ENCODE data around the gene PIGS. TPM values are rescaled to one million over a fixed set of nuclear protein-coding genes. Genes with fewer than 3 reads are reported as not detected.
A peak's percentile ranks its signal among the peaks of the same experiment; 100 is the strongest.

Gene PIGS
- total and polyA plus RNA-seq, 2 of the 13 experiments (the other 11 are each of a cell fraction or from before 2014, with no cell fraction given), result 31.7 to 42.6 TPM

GRCh38 chr17:28570716-28571360 is 486 bp downstream of the PIGS start (continued):
- TF ChIP-seq ZNF747 (CRISPR knock-in tag; IDR thresholded peaks at IDR 0.05; ENCODE audit: borderline replicate concordance) (0 out of 2 replicates have a peak, but pooled peaks have one; percentile 7), ZNF841 (CRISPR knock-in tag; IDR thresholded peaks at IDR 0.05; ENCODE audit: borderline replicate concordance) (no peak; the same call in 1 of the 2 replicates), NCOA5 (CRISPR knock-in tag; IDR thresholded peaks at IDR 0.05) (no peak)
- TF ChIP-seq, protein P1, sequence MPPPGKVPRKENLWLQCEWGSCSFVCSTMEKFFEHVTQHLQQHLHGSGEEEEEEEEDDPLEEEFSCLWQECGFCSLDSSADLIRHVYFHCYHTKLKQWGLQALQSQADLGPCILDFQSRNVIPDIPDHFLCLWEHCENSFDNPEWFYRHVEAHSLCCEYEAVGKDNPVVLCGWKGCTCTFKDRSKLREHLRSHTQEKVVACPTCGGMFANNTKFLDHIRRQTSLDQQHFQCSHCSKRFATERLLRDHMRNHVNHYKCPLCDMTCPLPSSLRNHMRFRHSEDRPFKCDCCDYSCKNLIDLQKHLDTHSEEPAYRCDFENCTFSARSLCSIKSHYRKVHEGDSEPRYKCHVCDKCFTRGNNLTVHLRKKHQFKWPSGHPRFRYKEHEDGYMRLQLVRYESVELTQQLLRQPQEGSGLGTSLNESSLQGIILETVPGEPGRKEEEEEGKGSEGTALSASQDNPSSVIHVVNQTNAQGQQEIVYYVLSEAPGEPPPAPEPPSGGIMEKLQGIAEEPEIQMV (CRISPR knock-in tag; IDR thresholded peaks at IDR 0.05; ENCODE audit: low read depth), result no peak

GRCh38 chr17:28569446-28569845 is 1.9 kb downstream of the PIGS start:
- FAIRE-seq (no peak), DNase-seq (ENCODE audit: low spot score) (no peak), ATAC-seq (no peak)
- intact Hi-C loops (cut with micrococcal nuclease; ENCODE audit: unreplicated experiment), result no loop called here
- H3K79me2 ChIP-seq (ENCODE audit: insufficient read depth, low read length), result peaks cover 14% of the 10 kb centered on the region
- peaks cover 37% of the 10 kb centered on the region for H3K4me1 ChIP-seq (ENCODE audit: insufficient read depth, low read length)
- POLR2A ChIA-PET, result interaction anchor here (1.5 kb wide), 1 partner anchor 141 kb away, joined by 4 read pairs; no protein-coding TSS in a partner anchor
- no peak overlapping the region for H2AFZ ChIP-seq (ENCODE audit: low read length)
- in situ Hi-C loops (cut with HindIII; ENCODE audit: extremely low pct_ligation_motif_present, low pct_unique_long_range_greater_than_20kb), result no loop called here
- H4K20me1 ChIP-seq (ENCODE audit: insufficient read depth, low read length), result no peaks in the 10 kb centered on the region
- CTCF ChIA-PET (ENCODE audit: low intra/inter-chr PET ratio, low total read pairs), result no interaction called here
- peaks cover 0 to 11% of the 10 kb centered on the region in 2 experiments; a peak in 4 of 5 replicates for H3K36me3 ChIP-seq (replicated peaks in 1 of 2; ENCODE audit: control insufficient read depth in 1 of 2, insufficient read depth in 2 of 2, low read length in 2 of 2)
- no peaks in the 10 kb centered on the region for H3K27me3 ChIP-seq (ENCODE audit: control insufficient read depth in 1 of 2, insufficient read depth in 2 of 2, low read length in 2 of 2)
- no peaks in the 10 kb centered on the region for H3K9me3 ChIP-seq (ENCODE audit: low read length)
- H3K27ac ChIP-seq (ENCODE audit: extremely low read length, insufficient read depth, low read length), result no peak overlapping the region
- H3K4me3 ChIP-seq (replicated peaks in 1 of 3; ENCODE audit: insufficient read depth in 1 of 3, low read depth in 2 of 3, low read length in 3 of 3), result no peak overlapping the region
- BruUV-seq (replicated peaks), result TSS peak; percentile 61
- peak overlapping the region; percentile 89 for H3K4me2 ChIP-seq (ENCODE audit: low read depth, low read length)
- WGBS (ENCODE audit: low lambda C conversion rate), result 100% methylated on average over 1 of the region's 1 CpG
- no peak overlapping the region for H3K9ac ChIP-seq (ENCODE audit: insufficient read depth, low read depth, low read length)
- TF ChIP-seq FOXO1 (CRISPR knock-in tag; IDR thresholded peaks at IDR 0.05) (no peak), FOXM1 (CRISPR knock-in tag; IDR thresholded peaks at IDR 0.05) (no peak), RBAK (CRISPR knock-in tag; IDR thresholded peaks at IDR 0.05) (no peak), POGK (CRISPR knock-in tag; conservative IDR thresholded peaks at IDR 0.05) (no peak), ZNF350 (CRISPR knock-in tag; IDR thresholded peaks at IDR 0.05; ENCODE audit: borderline replicate concordance, low read depth) (no peak), NKX3-1 (CRISPR knock-in tag; IDR thresholded peaks at IDR 0.05) (no peak), ADNP (CRISPR knock-in tag; IDR thresholded peaks at IDR 0.05) (no peak), SMARCC2 (IDR thresholded peaks at IDR 0.05) (no peak), ZNF766 (CRISPR knock-in tag; IDR thresholded peaks at IDR 0.05; ENCODE audit: borderline replicate concordance) (no peak), ZNF367 (CRISPR knock-in tag; IDR thresholded peaks at IDR 0.05; ENCODE audit: borderline replicate concordance) (no peak), ZNF317 (CRISPR knock-in tag; IDR thresholded peaks at IDR 0.05) (no peak), SOX13 (IDR thresholded peaks at IDR 0.05) (no peak), SOX13 (CRISPR knock-in tag; conservative IDR thresholded peaks at IDR 0.05 in 1 of 2, IDR thresholded peaks at IDR 0.05 in 1 of 2) (no peak), ZNF761 (CRISPR knock-in tag; conservative IDR thresholded peaks at IDR 0.05) (no peak), ZBTB44 (CRISPR knock-in tag; IDR thresholded peaks at IDR 0.05) (no peak)
